ENCODE results near the gene LONRF2. TPM values are rescaled to one million over a fixed set of nuclear protein-coding genes. Genes with fewer than 3 reads are reported as not detected.

LONRF2 gene
- total and polyA plus RNA-seq, 2 donors from 2014 or later = 1.1 to 6.3 TPM

- Histone ChIP-seq H3K4me3 (ENCODE audit: low read length in 3 of 3) (no peak overlapping the region), H3K36me3 (ENCODE audit: control insufficient read depth in 2 of 3, insufficient read depth in 3 of 3, low read length in 3 of 3) (no peaks in the 10 kb centered on the region), H3K4me1 (ENCODE audit: control insufficient read depth in 2 of 3, insufficient read depth in 2 of 3, low read depth in 1 of 3, low read length in 3 of 3) (no peaks in the 10 kb centered on the region), H3K27me3 (ENCODE audit: control insufficient read depth, insufficient read depth, low read length) (no peaks in the 10 kb centered on the region), H3K9me3 (ENCODE audit: control insufficient read depth in 2 of 3, insufficient read depth in 1 of 3, low read length in 3 of 3) (no peaks in the 10 kb centered on the region), H3K27ac (ENCODE audit: low read depth in 2 of 2, low read length in 2 of 2) (no peak overlapping the region), H3K9ac (ENCODE audit: low read length in 3 of 3) (no peak overlapping the region)
- DNase-seq (no peak), FAIRE-seq (no peak)
- TF ChIP-seq CTCF (IDR thresholded peaks at IDR 0.05; ENCODE audit: borderline replicate concordance, extremely low read depth, insufficient read depth) = no peak
- intact Hi-C loops (cut with DNase I) = loop anchor here (5.0 kb wide), 1 partner anchor 684 kb away; no protein-coding TSS in a partner anchor
These were observed 81.1 kb downstream of the LONRF2 start for GRCh38 chr2:100241236-100241635.

GRCh38 chr2:100240386-100240785 lies 81.9 kb downstream of the LONRF2 start:
- intact Hi-C loops (cut with DNase I) = loop anchor here (5.0 kb wide), 1 partner anchor 683 kb away; no protein-coding TSS in a partner anchor
- TF ChIP-seq CTCF (IDR thresholded peaks at IDR 0.05; ENCODE audit: borderline replicate concordance, extremely low read depth, insufficient read depth) = no peak

GRCh38 chr2:100239486-100240210 lies 82.7 kb downstream of the LONRF2 start:
- no peaks in the 10 kb centered on the region for H3K27me3 ChIP-seq (ENCODE audit: control insufficient read depth, insufficient read depth, low read length)

More at GRCh38 chr2:100240386-100240785, 81.9 kb downstream of the LONRF2 start:
- no peak overlapping the region for H3K4me3 ChIP-seq (ENCODE audit: low read length in 3 of 3)
- H3K27ac ChIP-seq (ENCODE audit: low read depth in 2 of 2, low read length in 2 of 2) = no peak overlapping the region
- H3K4me1 ChIP-seq (ENCODE audit: control insufficient read depth in 2 of 3, insufficient read depth in 2 of 3, low read depth in 1 of 3, low read length in 3 of 3) = no peaks in the 10 kb centered on the region
- no peaks in the 10 kb centered on the region for H3K27me3 ChIP-seq (ENCODE audit: control insufficient read depth, insufficient read depth, low read length)
- no peaks in the 10 kb centered on the region for H3K36me3 ChIP-seq (ENCODE audit: control insufficient read depth in 2 of 3, insufficient read depth in 3 of 3, low read length in 3 of 3)
- FAIRE-seq (no peak), DNase-seq (no peak)
- no peak overlapping the region for H3K9ac ChIP-seq (ENCODE audit: low read length in 3 of 3)
- H3K9me3 ChIP-seq (ENCODE audit: control insufficient read depth in 2 of 3, insufficient read depth in 1 of 3, low read length in 3 of 3) = no peaks in the 10 kb centered on the region

More at GRCh38 chr2:100239486-100240210, 82.7 kb downstream of the LONRF2 start:
- Histone ChIP-seq H3K36me3 (ENCODE audit: control insufficient read depth in 2 of 3, insufficient read depth in 3 of 3, low read length in 3 of 3) (no peaks in the 10 kb centered on the region), H3K4me3 (ENCODE audit: low read length in 3 of 3) (no peak overlapping the region), H3K27ac (ENCODE audit: low read depth in 2 of 2, low read length in 2 of 2) (no peak overlapping the region), H3K9ac (ENCODE audit: low read length in 3 of 3) (no peak overlapping the region), H3K9me3 (ENCODE audit: control insufficient read depth in 2 of 3, insufficient read depth in 1 of 3, low read length in 3 of 3) (no peaks in the 10 kb centered on the region), H3K4me1 (ENCODE audit: control insufficient read depth in 2 of 3, insufficient read depth in 2 of 3, low read depth in 1 of 3, low read length in 3 of 3) (no peaks in the 10 kb centered on the region)
- intact Hi-C loops (cut with DNase I) = loop anchor here (5.0 kb wide), 1 partner anchor 682 kb away; no protein-coding TSS in a partner anchor
- DNase-seq (peak in 4 of 5 donors; percentile 85 to 92 (median 89)), FAIRE-seq (no peak)
- TF ChIP-seq CTCF (IDR thresholded peaks at IDR 0.05; ENCODE audit: borderline replicate concordance, extremely low read depth, insufficient read depth) = no peak

All from kidney (tissue), 14 donors.